Esophagus muscularis mucosa (tissue), 4 donors: ENCODE data around the gene EOGT. TPM values are rescaled to one million over a fixed set of nuclear protein-coding genes. Genes with fewer than 3 reads are reported as not detected.

Source experiments
- DNase-seq: peaks from one replicate; pipeline ENCODE4 v3.0.0-alpha.2; 2017; ENCODE audit errors: extremely low spot score
- H3K27ac ChIP-seq, 4 donors: fragments of 200-600 bp; sonication (generic); replicated peaks in 1 of 4; 1 replicate in 3 of 4; 2 replicates in 1 of 4; pipeline ENCODE4 v1.5.1; 2016 to 2019; ENCODE audit warnings: mild to moderate bottlenecking in 1 of 4
- H3K27me3 ChIP-seq, 4 donors: fragments of 200-600 bp; sonication (generic); one replicate each; pipeline versions ENCODE4 v1.5.1 to v1.6.0; 2016 to 2019
- H3K36me3 ChIP-seq, 4 donors: fragments of 200-600 bp; sonication (generic); one replicate each; pipeline ENCODE4 v1.5.1; 2016 to 2019
- H3K4me1 ChIP-seq, 4 donors: fragments of 200-600 bp; sonication (generic); one replicate each; pipeline ENCODE4 v1.5.1; 2016 to 2019
- H3K4me3 ChIP-seq, 4 donors: fragments of 200-600 bp; sonication (generic); 1 replicate in 2 of 4; 2 replicates in 2 of 4; pipeline ENCODE4 v1.5.1; 2016 to 2019; ENCODE audit warnings: mild to moderate bottlenecking in 4 of 4, moderate library complexity in 1 of 4
- H3K9me3 ChIP-seq, 4 donors: fragments of 200-600 bp; sonication (generic); 1 replicate in 3 of 4; 2 replicates in 1 of 4; pipeline ENCODE4 v1.5.1; 2016 to 2019
- CTCF ChIP-seq, 3 experiments: fragments of 200-600 bp in 2 of 3; fragments of 450-650 bp in 1 of 3; sonication (generic) in 2 of 3; IDR thresholded peaks; one replicate each; pipeline ENCODE4 v1.5.1; 2017 to 2019; ENCODE audit warnings: antibody characterized with exemption in 3 of 3, mild to moderate bottlenecking in 2 of 3, moderate library complexity in 1 of 3
- EP300 ChIP-seq: sonication (generic); formaldehyde crosslinking; IDR thresholded peaks from one replicate; pipeline ENCODE4 v1.6.1; 2017; ENCODE audit warnings: antibody characterized with exemption
- POLR2A ChIP-seq: fragments of 450-650 bp; IDR thresholded peaks from one replicate; pipeline ENCODE4 v1.6.1; 2017; ENCODE audit warnings: antibody characterized with exemption, moderate library complexity, mild to moderate bottlenecking, low read depth
- POLR2AphosphoS5 ChIP-seq, 2 donors: sonication (generic); formaldehyde crosslinking; IDR thresholded peaks; one replicate each; pipeline ENCODE4 v1.6.1; 2017; ENCODE audit warnings: antibody characterized with exemption in 2 of 2
- WGBS: methylation state at CpG from one replicate; pipeline ENCODE4 v1.1.5; 2018; 5-methylcytosine and 5-hydroxymethylcytosine counted together
- intact Hi-C: fragments of 100-400 bp; cut with DNase I; formaldehyde crosslinking; loops from one replicate; pipeline ENCODE4 v1.15.1; 2023
- total RNA-seq, 4 donors: library from RNA; depleted of rRNA; stranded (reverse); fragments of >200 nt; gene quantifications; one replicate each; pipeline versions ENCODE4 v1.1.0 to v1.2.1, GENCODE V29; 2016

Gene EOGT
- total RNA-seq, 4 donors from 2014 or later: 96.5 to 129 (median 111) TPM

- no peak overlapping the region for H3K27ac ChIP-seq
- no peaks in the 10 kb centered on the region for H3K4me1 ChIP-seq
- peaks cover 72 to 99% (median 91%) of the 10 kb centered on the region in 4 donors for H3K36me3 ChIP-seq
- no peak overlapping the region for H3K4me3 ChIP-seq
- DNase-seq: no peak
- H3K27me3 ChIP-seq: no peaks in the 10 kb centered on the region
- TF ChIP-seq POLR2A: no peak
- TF ChIP-seq CTCF (IDR thresholded peaks at IDR 0.05): no peak
- TF ChIP-seq POLR2AphosphoS5 (IDR thresholded peaks at IDR 0.05): no peak
- TF ChIP-seq EP300: no peak
- no peaks in the 10 kb centered on the region for H3K9me3 ChIP-seq
- intact Hi-C loops: no loop called here
- 82% methylated on average over 7 of the region's 7 CpGs for WGBS
Measured at GRCh38 chr3:69033470-69033869, 20.0 kb upstream of the EOGT start.

GRCh38 chr3:69032737-69033136, 19.3 kb upstream of the EOGT start:
- H3K27ac ChIP-seq: no peak overlapping the region
- H3K4me1 ChIP-seq: no peaks in the 10 kb centered on the region
- TF ChIP-seq POLR2AphosphoS5 (IDR thresholded peaks at IDR 0.05): no peak
- no peak for TF ChIP-seq POLR2A
- TF ChIP-seq EP300: no peak
- no peak for TF ChIP-seq CTCF (IDR thresholded peaks at IDR 0.05)
- intact Hi-C loops: no loop called here
- peaks cover 70 to 99% (median 88%) of the 10 kb centered on the region in 4 donors for H3K36me3 ChIP-seq
- H3K4me3 ChIP-seq: no peak overlapping the region
- 96% methylated on average over 9 of the region's 9 CpGs for WGBS
- H3K9me3 ChIP-seq: no peaks in the 10 kb centered on the region
- H3K27me3 ChIP-seq: no peaks in the 10 kb centered on the region
- DNase-seq: no peak

GRCh38 chr3:69032142-69032541, 18.7 kb upstream of the EOGT start:
- 94% methylated on average over 2 of the region's 2 CpGs for WGBS
- intact Hi-C loops: no loop called here
- Histone ChIP-seq H3K9me3 (no peaks in the 10 kb centered on the region), H3K4me3 (no peak overlapping the region), H3K27ac (no peak overlapping the region), H3K4me1 (no peaks in the 10 kb centered on the region), H3K36me3 (peaks cover 64 to 99% (median 88%) of the 10 kb centered on the region in 4 donors), H3K27me3 (no peaks in the 10 kb centered on the region)
- TF ChIP-seq POLR2A: no peak
- DNase-seq: no peak

GRCh38 chr3:69031635-69032034, 18.2 kb upstream of the EOGT start:
- H3K4me3 ChIP-seq: no peak overlapping the region
- no peaks in the 10 kb centered on the region for H3K4me1 ChIP-seq
- no peaks in the 10 kb centered on the region for H3K27me3 ChIP-seq
- intact Hi-C loops: no loop called here
- peaks cover 59 to 100% (median 88%) of the 10 kb centered on the region in 4 donors for H3K36me3 ChIP-seq
- WGBS: 74% methylated on average over 1 of the region's 1 CpG
- no peak overlapping the region for H3K27ac ChIP-seq
- no peaks in the 10 kb centered on the region for H3K9me3 ChIP-seq
- TF ChIP-seq POLR2AphosphoS5 (IDR thresholded peaks at IDR 0.05) (no peak), POLR2A (no peak), EP300 (no peak), CTCF (IDR thresholded peaks at IDR 0.05) (no peak)
- DNase-seq: no peak

GRCh38 chr3:69020857-69021256, 7.4 kb upstream of the EOGT start:
- Histone ChIP-seq H3K36me3 (peaks cover 10 to 69% (median 34%) of the 10 kb centered on the region in 4 donors), H3K27me3 (no peaks in the 10 kb centered on the region), H3K9me3 (no peaks in the 10 kb centered on the region), H3K27ac (no peak overlapping the region), H3K4me1 (no peaks in the 10 kb centered on the region), H3K4me3 (no peak overlapping the region)
- DNase-seq: no peak
- WGBS: 75% methylated on average over 4 of the region's 4 CpGs
- no peak for TF ChIP-seq POLR2A
- no peak for TF ChIP-seq POLR2AphosphoS5 (IDR thresholded peaks at IDR 0.05)
- no peak for TF ChIP-seq CTCF (IDR thresholded peaks at IDR 0.05)
- TF ChIP-seq EP300: no peak
- intact Hi-C loops: no loop called here
